ENCODE results near the gene LYAR. TPM values are rescaled to one million over a fixed set of nuclear protein-coding genes. Genes with fewer than 3 reads are reported as not detected.

LYAR gene
- total and polyA plus RNA-seq, 2 of the 13 experiments (the other 11 are each of a cell fraction or from before 2014, with no cell fraction given) = 7.8 to 94.2 TPM

GRCh38 chr4:4289941-4290850 lies at the start of gene LYAR, which contains the start of gene ZBTB49 (continued):
- no peak for TF ChIP-seq BCLAF1 (IDR thresholded peaks at IDR 0.05)
- no peak for TF ChIP-seq ELF4 (CRISPR knock-in tag; IDR thresholded peaks at IDR 0.05; ENCODE audit: borderline replicate concordance)
- TF ChIP-seq ZNF572 (CRISPR knock-in tag; IDR thresholded peaks at IDR 0.05) = peak; percentile 100
- peak; percentile 8 for TF ChIP-seq STAG1 (CRISPR knock-in tag; IDR thresholded peaks at IDR 0.05)
- TF ChIP-seq MTA3 (CRISPR knock-in tag; IDR thresholded peaks at IDR 0.05) = no peak
- TF ChIP-seq ZNF484 (CRISPR knock-in tag; IDR thresholded peaks at IDR 0.05; ENCODE audit: borderline replicate concordance, low read depth) = no peak
- peak; percentile 7 for TF ChIP-seq SKI (IDR thresholded peaks at IDR 0.05; ENCODE audit: partially characterized antibody)
- TF ChIP-seq ZNF251 (CRISPR knock-in tag; IDR thresholded peaks at IDR 0.05) = no peak
- TF ChIP-seq NR2F1 (CRISPR knock-in tag; IDR thresholded peaks at IDR 0.05) = no peak
- TF ChIP-seq HOXA9 (CRISPR knock-in tag; IDR thresholded peaks at IDR 0.05; ENCODE audit: borderline replicate concordance) = peak; percentile 61; the same call in 1 of the 2 replicates
- no peak for TF ChIP-seq ZNF230 (CRISPR knock-in tag; IDR thresholded peaks at IDR 0.05)
- TF ChIP-seq ZNF567 (CRISPR knock-in tag; IDR thresholded peaks at IDR 0.05; ENCODE audit: borderline replicate concordance) = no peak
- TF ChIP-seq ZNF224 (CRISPR knock-in tag; IDR thresholded peaks at IDR 0.05) = no peak
- peak; percentile 59; the same call in 1 of the 2 replicates for TF ChIP-seq ETV5 (CRISPR knock-in tag; IDR thresholded peaks at IDR 0.05; ENCODE audit: borderline replicate concordance)
- TF ChIP-seq ZFYVE20 (CRISPR knock-in tag; IDR thresholded peaks at IDR 0.05; ENCODE audit: borderline replicate concordance, low read depth) = no peak
- TF ChIP-seq ZNF530 (CRISPR knock-in tag; IDR thresholded peaks at IDR 0.05; ENCODE audit: low read depth) = no peak
- no peak for TF ChIP-seq ZKSCAN5 (CRISPR knock-in tag; IDR thresholded peaks at IDR 0.05)
- TF ChIP-seq ZXDC (CRISPR knock-in tag; IDR thresholded peaks at IDR 0.05) = no peak
- TF ChIP-seq CSRNP1 (CRISPR knock-in tag; IDR thresholded peaks at IDR 0.05) = peak; percentile 69
- peak; percentile 45; the same call in 1 of the 2 replicates for TF ChIP-seq THRA (CRISPR knock-in tag; IDR thresholded peaks at IDR 0.05; ENCODE audit: borderline replicate concordance)

Data from HepG2 (cell line).